Upper lobe of right lung (tissue), 1 donor: ENCODE results near the gene VGF. TPM values are rescaled to one million over a fixed set of nuclear protein-coding genes. Genes with fewer than 3 reads are reported as not detected.

Experiments used
- ATAC-seq: fragments of 200-7000 bp; cut with Tn5 transposase; one replicate; pipeline ENCODE4 v1.9.1; 2020; ENCODE audit warnings: mild to moderate bottlenecking, moderate library complexity
- DNase-seq: peaks from one replicate; pipeline ENCODE4 v3.0.0-alpha.2; 2020
- H3K27ac ChIP-seq: fragments of 200-600 bp; one replicate; pipeline ENCODE4 v1.8.0; 2022
- H3K27me3 ChIP-seq: fragments of 200-600 bp; one replicate; pipeline ENCODE4 v1.8.0; 2022; ENCODE audit warnings: mild to moderate bottlenecking
- H3K36me3 ChIP-seq: fragments of 200-600 bp; one replicate; pipeline ENCODE4 v1.8.0; 2022
- H3K4me1 ChIP-seq: fragments of 200-600 bp; one replicate; pipeline ENCODE4 v1.8.0; 2022
- H3K4me3 ChIP-seq: fragments of 200-600 bp; one replicate; pipeline ENCODE4 v1.8.0; 2022; ENCODE audit warnings: mild to moderate bottlenecking
- H3K9me3 ChIP-seq: fragments of 200-600 bp; one replicate; pipeline ENCODE4 v1.8.0; 2022
- CTCF ChIP-seq: fragments of 200-600 bp; IDR thresholded peaks from one replicate; pipeline ENCODE4 v1.8.0; 2022; ENCODE audit warnings: antibody characterized with exemption
- intact Hi-C: fragments of 100-400 bp; cut with DNase I; formaldehyde crosslinking; loops from one replicate; pipeline ENCODE4 v1.11.0; 2022
- total RNA-seq: library from RNA; stranded (reverse); fragmentation: NEBNext Ultra II Directional; extraction: Animal tissue kit (Norgen Biotek cat#: 25700); gene quantifications from one replicate; pipeline ENCODE4 v1.2.1, GENCODE V29; 2021
- donor health status: DM: no; HTN: yes; CAD: no; lungs with severe emphysema.

VGF gene
- total RNA-seq, 1 donor from 2014 or later: not detected

- peak overlapping the region; percentile 29 for H3K4me3 ChIP-seq
- intact Hi-C loops: no loop called here
- H3K27me3 ChIP-seq: peaks cover 48% of the 10 kb centered on the region
- H3K9me3 ChIP-seq: no peaks in the 10 kb centered on the region
- ATAC-seq: peak; percentile 45
- TF ChIP-seq CTCF: no peak
- no peak overlapping the region for H3K27ac ChIP-seq
- peaks cover 30% of the 10 kb centered on the region for H3K4me1 ChIP-seq
- peaks cover 15% of the 10 kb centered on the region for H3K36me3 ChIP-seq
- DNase-seq: peak; percentile 74
These were observed 2.7 kb downstream of the VGF start for GRCh38 chr7:101162551-101163278.

GRCh38 chr7:101161692-101162471 lies 3.5 kb downstream of the VGF start:
- DNase-seq (no peak), ATAC-seq (no peak)
- intact Hi-C loops: no loop called here
- Histone ChIP-seq H3K4me1 (peaks cover 30% of the 10 kb centered on the region), H3K27ac (no peak overlapping the region), H3K4me3 (no peak overlapping the region), H3K36me3 (peaks cover 15% of the 10 kb centered on the region), H3K9me3 (no peaks in the 10 kb centered on the region), H3K27me3 (peaks cover 40% of the 10 kb centered on the region)
- no peak for TF ChIP-seq CTCF

- Histone ChIP-seq H3K9me3 (no peaks in the 10 kb centered on the region), H3K27me3 (peaks cover 32% of the 10 kb centered on the region), H3K4me3 (no peak overlapping the region), H3K27ac (no peak overlapping the region), H3K4me1 (peaks cover 28% of the 10 kb centered on the region), H3K36me3 (peaks cover 15% of the 10 kb centered on the region)
- intact Hi-C loops: no loop called here
- DNase-seq: no peak
- TF ChIP-seq CTCF: no peak
- ATAC-seq: no peak
These were observed 4.5 kb downstream of the VGF start for GRCh38 chr7:101160910-101161309.

GRCh38 chr7:101159696-101160674 lies 5.4 kb downstream of the VGF start:
- DNase-seq: no peak
- peaks cover 15% of the 10 kb centered on the region for H3K36me3 ChIP-seq
- H3K4me3 ChIP-seq: no peak overlapping the region
- intact Hi-C loops: no loop called here
- H3K4me1 ChIP-seq: peaks cover 27% of the 10 kb centered on the region
- TF ChIP-seq CTCF: no peak
- H3K27me3 ChIP-seq: peaks cover 23% of the 10 kb centered on the region
- no peak overlapping the region for H3K27ac ChIP-seq
- ATAC-seq: no peak
- no peaks in the 10 kb centered on the region for H3K9me3 ChIP-seq

GRCh38 chr7:101156866-101157589 lies 8.3 kb downstream of the VGF start:
- Histone ChIP-seq H3K4me1 (peaks cover 8% of the 10 kb centered on the region), H3K27me3 (no peaks in the 10 kb centered on the region), H3K36me3 (peaks cover 15% of the 10 kb centered on the region), H3K4me3 (no peak overlapping the region), H3K27ac (no peak overlapping the region), H3K9me3 (no peaks in the 10 kb centered on the region)
- TF ChIP-seq CTCF: no peak
- DNase-seq (no peak), ATAC-seq (no peak)
- intact Hi-C loops: no loop called here
